ENCODE data around the gene FCHSD1. TPM values are rescaled to one million over a fixed set of nuclear protein-coding genes. Genes with fewer than 3 reads are reported as not detected.

The FCHSD1 gene
- total RNA-seq, 1 experiment from 2014 or later, result 23.1 TPM

- H4K8ac ChIP-seq (replicated peaks; ENCODE audit: insufficient read length, low read depth, low read length), result no peak overlapping the region
- H2BK120ac ChIP-seq (ENCODE audit: low read depth, low read length, poor library complexity, severe bottlenecking), result no peak overlapping the region
- no peak for TF ChIP-seq CTCF (conservative IDR thresholded peaks at IDR 0.05)
- H3K4me1 Mint-ChIP-seq, result peaks cover 6 to 11% of the 10 kb centered on the region in 2 experiments
- H3K23me2 ChIP-seq (ENCODE audit: insufficient read length, low read depth, low read length, poor library complexity, severe bottlenecking), result no peaks in the 10 kb centered on the region
- no peak overlapping the region for H2AFZ ChIP-seq (ENCODE audit: low read length)
- no peaks in the 10 kb centered on the region for H3K9me3 Mint-ChIP-seq
- no peak overlapping the region for H3K9ac ChIP-seq (ENCODE audit: extremely low read depth, insufficient read length, low read length)
- H3K36me3 Mint-ChIP-seq (ENCODE audit: insufficient read depth in 1 of 3, low read depth in 3 of 3), result no peaks in the 10 kb centered on the region
- no peak overlapping the region for H3K4me3 Mint-ChIP-seq
- H3K14ac ChIP-seq (ENCODE audit: insufficient read depth, low read length), result no peak overlapping the region
- no peak overlapping the region for H2BK20ac ChIP-seq (ENCODE audit: low read depth, low read length, poor library complexity, severe bottlenecking)
- H3K27me3 ChIP-seq (ENCODE audit: insufficient read depth, low read length), result no peaks in the 10 kb centered on the region
- H3K9me3 ChIP-seq (ENCODE audit: control insufficient read depth, low read depth, low read length), result no peaks in the 10 kb centered on the region
- no peaks in the 10 kb centered on the region for H4K20me1 ChIP-seq (ENCODE audit: control insufficient read depth, insufficient read depth, insufficient read length)
- peak overlapping the region in 2 of 3 experiments; percentile 36 to 73; a peak in 3 of 7 replicates for H3K27ac Mint-ChIP-seq
- no peak overlapping the region for H2AK5ac ChIP-seq (ENCODE audit: insufficient read length, low read length)
- no peak overlapping the region for H2BK15ac ChIP-seq (ENCODE audit: low read depth, low read length)
- no peak overlapping the region for H2BK5ac ChIP-seq (ENCODE audit: insufficient read length, low read length)
- H3K79me2 ChIP-seq (ENCODE audit: insufficient read depth, low read length), result peaks cover 17% of the 10 kb centered on the region; the same call in 1 of the 2 replicates
- no peak overlapping the region for H3K18ac ChIP-seq (ENCODE audit: insufficient read length, low read depth, low read length)
- H3K79me1 ChIP-seq (ENCODE audit: insufficient read depth, low read depth, low read length, poor library complexity, severe bottlenecking), result no peaks in the 10 kb centered on the region
- peak; percentile 32 for DNase-seq
- H2BK12ac ChIP-seq (ENCODE audit: insufficient read length, low read depth, low read length), result no peak overlapping the region
- H4K5ac ChIP-seq (ENCODE audit: insufficient read length, low read depth, low read length), result no peak overlapping the region
- no peak overlapping the region for H3K4me2 ChIP-seq (ENCODE audit: insufficient read depth, insufficient read length, low read length)
- H3T11ph ChIP-seq (ENCODE audit: low read length), result no peak overlapping the region
- H3K27ac ChIP-seq (ENCODE audit: insufficient read length, low read depth, low read length), result no peak overlapping the region
- H3K27me3 Mint-ChIP-seq (ENCODE audit: low read depth), result no peaks in the 10 kb centered on the region
- peaks cover 2% of the 10 kb centered on the region; the same call in 1 of the 2 replicates for H3K4me1 ChIP-seq (ENCODE audit: insufficient read depth, low read length)
- no peak overlapping the region for H3K4ac ChIP-seq (ENCODE audit: low read depth, low read length)
- no CpG with 5 or more reads among the region's 6 CpGs for WGBS (ENCODE audit: extremely low coverage, insufficient read length, low lambda C conversion rate)
- no peak overlapping the region for H3K23ac ChIP-seq (ENCODE audit: insufficient read length, low read depth, low read length)
- no peak overlapping the region for H3K56ac ChIP-seq (ENCODE audit: insufficient read length, low read depth, low read length)
- no peak overlapping the region for H4K91ac ChIP-seq (ENCODE audit: insufficient read length, low read depth, low read length)
Measured at GRCh38 chr5:141603923-141604717, 47.1 kb downstream of the FCHSD1 start.
